Gastroesophageal sphincter (tissue), 4 donors: ENCODE results near the gene KIF26B. TPM values are rescaled to one million over a fixed set of nuclear protein-coding genes. Genes with fewer than 3 reads are reported as not detected.

Experiments
- ATAC-seq: fragments of 150-250 bp; one replicate; pipeline ENCODE4 v1.9.1; 2016; ENCODE audit warnings: mild to moderate bottlenecking, moderate library complexity
- H3K27ac ChIP-seq, 4 donors: fragments of 200-600 bp; sonication (generic) in 3 of 4; 1 replicate in 3 of 4; 2 replicates in 1 of 4; pipeline ENCODE4 v1.5.1; 2016 to 2019
- H3K27me3 ChIP-seq: fragments of 200-600 bp; sonication (generic); one replicate; pipeline ENCODE4 v1.5.1; 2019
- H3K36me3 ChIP-seq, 2 donors: fragments of 200-600 bp; sonication (generic); one replicate each; pipeline ENCODE4 v1.5.1; 2019; ENCODE audit warnings: control low read depth in 1 of 2
- H3K4me1 ChIP-seq, 3 donors: fragments of 200-600 bp; sonication (generic); 1 replicate in 2 of 3; 2 replicates in 1 of 3; pipeline ENCODE4 v1.5.1; 2016 to 2019; ENCODE audit warnings: control low read depth in 2 of 3
- H3K4me3 ChIP-seq, 2 donors: fragments of 200-600 bp; sonication (generic); one replicate each; pipeline ENCODE4 v1.5.1; 2019; ENCODE audit warnings: mild to moderate bottlenecking in 1 of 2, moderate library complexity in 1 of 2
- H3K9me3 ChIP-seq, 3 donors: fragments of 200-600 bp; sonication (generic); one replicate each; pipeline ENCODE4 v1.5.1; 2017 to 2019; ENCODE audit warnings: control low read depth in 2 of 3
- CTCF ChIP-seq, 4 experiments: fragments of 200-600 bp in 2 of 4; fragments of 450-650 bp in 2 of 4; sonication (generic) in 1 of 4; IDR thresholded peaks; one replicate each; pipeline ENCODE4 v1.5.1; 2017 to 2019; ENCODE audit warnings: antibody characterized with exemption in 4 of 4, mild to moderate bottlenecking in 2 of 4, moderate library complexity in 2 of 4
- EP300 ChIP-seq: sonication (generic); formaldehyde crosslinking; IDR thresholded peaks from one replicate; pipeline ENCODE4 v1.6.1; 2017; ENCODE audit warnings: antibody characterized with exemption, mild to moderate bottlenecking
- POLR2A ChIP-seq, 2 donors: fragments of 450-650 bp; IDR thresholded peaks; one replicate each; pipeline ENCODE4 v1.6.1; 2017; ENCODE audit warnings: antibody characterized with exemption in 2 of 2, mild to moderate bottlenecking in 2 of 2, moderate library complexity in 1 of 2
- POLR2AphosphoS5 ChIP-seq: sonication (generic); formaldehyde crosslinking; IDR thresholded peaks from one replicate; pipeline ENCODE4 v1.6.1; 2017; ENCODE audit warnings: antibody characterized with exemption
- WGBS, 2 donors: methylation state at CpG; one replicate each; pipeline ENCODE4 v1.1.5; 2018; ENCODE audit warnings: low coverage in 1 of 2; 5-methylcytosine and 5-hydroxymethylcytosine counted together
- total RNA-seq, 4 donors: library from RNA; depleted of rRNA; stranded (reverse); fragments of >200 nt; gene quantifications; one replicate each; pipeline ENCODE4 v1.1.0, GENCODE V29; 2016

KIF26B gene
- total RNA-seq, 4 donors from 2014 or later = 0.62 to 1.9 (median 0.97) TPM

DNA sequence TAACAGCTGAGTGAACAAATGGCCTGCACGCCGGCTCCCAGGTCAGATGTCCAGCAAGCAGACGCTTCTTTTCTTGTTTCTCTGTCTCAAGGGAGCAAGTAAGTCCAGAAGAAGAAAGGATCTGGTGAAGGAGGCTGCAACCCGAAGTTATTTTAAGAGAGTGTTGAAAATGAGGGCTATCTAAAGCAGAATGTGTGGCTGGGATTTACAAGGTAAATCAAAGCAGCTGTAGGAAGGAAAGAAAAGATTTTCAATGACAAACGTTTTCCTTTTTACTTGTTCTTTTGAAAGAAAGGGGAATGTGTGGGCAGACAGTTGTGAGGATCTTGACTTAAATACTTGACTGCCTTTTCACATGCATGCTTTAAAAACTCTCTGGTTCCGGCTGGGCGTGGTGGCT lies 311.5 kb downstream of the KIF26B start:
- WGBS, 2 donors = 45 to 61% methylated on average over 6 to 7 of the region's 7 CpGs

GRCh38 chr1:245467804-245468203 lies 313.0 kb downstream of the KIF26B start:
- no peak for ATAC-seq
- H3K36me3 ChIP-seq = no peaks in the 10 kb centered on the region
- H3K4me3 ChIP-seq = no peak overlapping the region
- 86 to 100% methylated on average over 1 of the region's 1 CpG for WGBS, 2 donors
- no peak for TF ChIP-seq POLR2AphosphoS5
- TF ChIP-seq POLR2A (IDR thresholded peaks at IDR 0.05) = no peak
- no peak for TF ChIP-seq CTCF (IDR thresholded peaks at IDR 0.05)
- TF ChIP-seq EP300 = no peak
- no peaks in the 10 kb centered on the region for H3K27me3 ChIP-seq
- no peaks in the 10 kb centered on the region for H3K4me1 ChIP-seq
- no peaks in the 10 kb centered on the region for H3K9me3 ChIP-seq
- H3K27ac ChIP-seq = no peak overlapping the region

More for the DNA sequence above, 311.5 kb downstream of the KIF26B start:
- Histone ChIP-seq H3K9me3 (no peaks in the 10 kb centered on the region), H3K27me3 (no peaks in the 10 kb centered on the region), H3K36me3 (no peaks in the 10 kb centered on the region), H3K4me1 (no peaks in the 10 kb centered on the region), H3K4me3 (no peak overlapping the region), H3K27ac (no peak overlapping the region)
- no peak for TF ChIP-seq POLR2AphosphoS5
- TF ChIP-seq EP300 = no peak
- no peak for TF ChIP-seq POLR2A (IDR thresholded peaks at IDR 0.05)
- TF ChIP-seq CTCF (IDR thresholded peaks at IDR 0.05) = no peak
- no peak for ATAC-seq

DNA sequence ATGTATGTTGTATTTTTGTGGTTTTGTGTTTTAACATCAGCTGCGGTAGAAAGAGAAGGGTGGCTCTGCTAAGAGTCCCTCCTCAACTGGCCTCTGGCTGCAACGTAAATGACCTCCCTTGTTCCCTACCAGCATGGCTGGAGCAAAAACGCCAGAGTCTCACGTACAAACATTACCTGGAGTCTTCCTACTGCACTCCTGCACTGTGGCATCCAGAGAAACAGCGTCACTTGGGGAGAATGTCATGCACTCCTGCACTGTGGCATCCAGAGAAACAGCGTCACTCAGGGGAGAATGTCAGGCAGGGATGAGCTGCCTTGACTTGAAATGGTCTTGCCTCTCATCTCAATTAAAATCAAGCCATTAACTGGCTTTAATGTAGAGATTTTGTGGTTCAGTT lies 314.2 kb downstream of the KIF26B start:
- no peak for ATAC-seq
- no peak overlapping the region for H3K4me3 ChIP-seq
- H3K9me3 ChIP-seq = no peaks in the 10 kb centered on the region
- no peak for TF ChIP-seq POLR2AphosphoS5
- no peak for TF ChIP-seq CTCF (IDR thresholded peaks at IDR 0.05)
- no peak for TF ChIP-seq EP300
- TF ChIP-seq POLR2A (IDR thresholded peaks at IDR 0.05) = no peak
- H3K27me3 ChIP-seq = no peaks in the 10 kb centered on the region
- no peak overlapping the region for H3K27ac ChIP-seq
- H3K4me1 ChIP-seq = no peaks in the 10 kb centered on the region
- no peaks in the 10 kb centered on the region for H3K36me3 ChIP-seq
- WGBS, 2 donors = 73 to 98% methylated on average over 6 of the region's 6 CpGs

GRCh38 chr1:245469734-245470133 lies 314.9 kb downstream of the KIF26B start:
- Histone ChIP-seq H3K9me3 (no peaks in the 10 kb centered on the region), H3K36me3 (no peaks in the 10 kb centered on the region), H3K4me3 (no peak overlapping the region), H3K4me1 (no peaks in the 10 kb centered on the region), H3K27me3 (no peaks in the 10 kb centered on the region), H3K27ac (no peak overlapping the region)
- TF ChIP-seq POLR2AphosphoS5 = no peak
- no peak for TF ChIP-seq POLR2A (IDR thresholded peaks at IDR 0.05)
- TF ChIP-seq EP300 = no peak
- no peak for ATAC-seq
- WGBS, 2 donors = 90 to 93% methylated on average over 2 to 5 of the region's 6 CpGs

- H3K9me3 ChIP-seq = no peaks in the 10 kb centered on the region
- peaks cover 0 to 3% (median 0%) of the 10 kb centered on the region in 3 donors for H3K4me1 ChIP-seq
These were observed 320.3 kb downstream of the KIF26B start for GRCh38 chr1:245475126-245475525.

More at GRCh38 chr1:245475126-245475525, 320.3 kb downstream of the KIF26B start:
- Histone ChIP-seq H3K27me3 (no peaks in the 10 kb centered on the region), H3K4me3 (no peak overlapping the region), H3K27ac (no peak overlapping the region), H3K36me3 (no peaks in the 10 kb centered on the region)
- ATAC-seq = no peak
- TF ChIP-seq POLR2A (IDR thresholded peaks at IDR 0.05) (no peak), CTCF (IDR thresholded peaks at IDR 0.05) (no peak), POLR2AphosphoS5 (no peak), EP300 (no peak)
- 82 to 83% methylated on average over 1 to 6 of the region's 7 CpGs for WGBS, 2 donors
